Measurements from ENCODE around the gene SLC22A17. TPM values are rescaled to one million over a fixed set of nuclear protein-coding genes. Genes with fewer than 3 reads are reported as not detected.
"Not testable (repeated sequence)": the region's sequence is repeated elsewhere in the genome, so short reads cannot be mapped to it uniquely, and the experiment has no call there.

SLC22A17 gene
- total and polyA plus RNA-seq, 2 of the 8 experiments (the other 6 are each of a cell fraction or from before 2014, with no cell fraction given) = 43.0 to 49.0 TPM

- POLR2A ChIA-PET (ENCODE audit: partially characterized antibody) = interaction anchor here (0.7 to 4.0 kb wide), 9 partner anchors 19 to 213 kb away, joined by 3 to 21 read pairs (median 5); partner anchors contain the start of gene BCL2L2
- WGBS, 2 experiments (ENCODE audit: extremely low coverage in 1 of 2, insufficient coverage in 1 of 2, insufficient read length in 1 of 2, insufficient replicate concordance in 2 of 2, low coverage in 1 of 2, low lambda C conversion rate in 2 of 2, missing lambda C conversion rate in 1 of 2) = 89% methylated on average over 5 of the region's 5 CpGs; no CpG with 5 or more reads in 1 of the 2 experiments
These were observed 26.9 kb downstream of the SLC22A17 start for GRCh38 chr14:23325746-23326145.

More at GRCh38 chr14:23325746-23326145, 26.9 kb downstream of the SLC22A17 start:
- DNase-seq (ENCODE audit: low read depth in 1 of 2, low spot score in 2 of 2); H3K9ac ChIP-seq (replicated peaks in 1 of 4; ENCODE audit: extremely low read depth in 1 of 4, low read depth in 3 of 4, low read length in 3 of 4); H2BK15ac ChIP-seq (ENCODE audit: low read length); H3K4ac ChIP-seq (replicated peaks; ENCODE audit: insufficient read length, low read depth, low read length); H3K4me1 ChIP-seq (replicated peaks in 1 of 4; ENCODE audit: control insufficient read depth in 3 of 4, insufficient read depth in 4 of 4, low read length in 3 of 4); H2BK12ac ChIP-seq (ENCODE audit: low read depth, low read length); H3K23me2 ChIP-seq (ENCODE audit: low read depth, low read length); H4K20me1 ChIP-seq (replicated peaks in 1 of 2; ENCODE audit: control insufficient read depth in 1 of 2, insufficient read depth in 2 of 2, low read length in 2 of 2); H3K4me3 ChIP-seq (ENCODE audit: extremely low read depth in 1 of 4, insufficient read depth in 2 of 4, low read depth in 3 of 4, low read length in 4 of 4); H2AK5ac ChIP-seq (ENCODE audit: low read depth, low read length); H3K56ac ChIP-seq (replicated peaks; ENCODE audit: insufficient read length, low read depth, low read length); H3K79me1 ChIP-seq (ENCODE audit: low read depth, low read length); H3K14ac ChIP-seq (ENCODE audit: insufficient read length); H3K9me3 ChIP-seq (ENCODE audit: insufficient read depth in 2 of 2, low read depth in 1 of 2, low read length in 1 of 2); H4K5ac ChIP-seq (ENCODE audit: insufficient read length, low read depth, low read length); H2BK5ac ChIP-seq (ENCODE audit: low read depth, low read length); H2BK120ac ChIP-seq (replicated peaks; ENCODE audit: low read depth, low read length); H2BK20ac ChIP-seq (ENCODE audit: low read length); H4K91ac ChIP-seq (replicated peaks; ENCODE audit: insufficient read length, low read length); H4K8ac ChIP-seq (ENCODE audit: extremely low read depth, insufficient read depth, low read length); H3K4me2 ChIP-seq (ENCODE audit: insufficient read depth in 1 of 2, low read depth in 2 of 2, low read length in 2 of 2); H2AFZ ChIP-seq (ENCODE audit: low read length); H3K27me3 ChIP-seq (replicated peaks in 1 of 4; ENCODE audit: control insufficient read depth in 3 of 4, extremely low read depth in 1 of 4, insufficient read depth in 3 of 4, low read length in 3 of 4); H3K18ac ChIP-seq (ENCODE audit: extremely low read depth, low read length); H3K27ac ChIP-seq (ENCODE audit: low read depth, low read length); FAIRE-seq; H3K23ac ChIP-seq (ENCODE audit: insufficient read length): not testable (repeated sequence)
- Histone ChIP-seq H3K36me3 (ENCODE audit: control insufficient read depth in 2 of 4, insufficient read depth in 4 of 4, low read length in 3 of 4) (peaks cover 9 to 35% (median 24%) of the 10 kb centered on the region in 4 experiments; a peak in 7 of 8 replicates), H3K79me2 (ENCODE audit: control insufficient read depth in 1 of 2, insufficient read depth in 2 of 2, low read length in 2 of 2) (peaks cover 11 to 17% of the 10 kb centered on the region in 2 experiments)
- CTCF ChIA-PET (ENCODE audit: partially characterized antibody) = interaction anchor here (0.7 to 4.9 kb wide), 10 partner anchors 10 to 234 kb away, joined by 3 to 78 read pairs (median 18); partner anchors contain the start of genes CMTM5, EFS and SLC22A17

Data from H1 (cell line).